Measurements from ENCODE around the gene F2.
"Not testable (repeated sequence)": the region's sequence is repeated elsewhere in the genome, so short reads cannot be mapped to it uniquely, and the experiment has no call there.

The F2 gene

GRCh38 chr11:46719048-46719542, at the start of gene F2:
Gene F2, plus strand, starts transcription at chr11:46719213. Its CDS starts 23 bp downstream, at chr11:46719236.
- no peak for DNase-seq (ENCODE audit: low read depth, low spot score)

GRCh38 chr11:46669711-46670139, 49.3 kb upstream of the F2 start:
- DNase-seq (ENCODE audit: low read depth, low spot score): no peak

- DNase-seq (ENCODE audit: low read depth, low spot score): not testable (repeated sequence)
These were observed 48.5 kb upstream of the F2 start for GRCh38 chr11:46670521-46670920.

- no peak for DNase-seq (ENCODE audit: low read depth, low spot score)
These were observed 47.1 kb upstream of the F2 start for GRCh38 chr11:46671958-46672315.

- no peak for DNase-seq (ENCODE audit: low read depth, low spot score)
These were observed 46.6 kb upstream of the F2 start for GRCh38 chr11:46672381-46672839.

GRCh38 chr11:46673713-46674462, 45.1 kb upstream of the F2 start:
- DNase-seq (ENCODE audit: low read depth, low spot score): no peak

GRCh38 chr11:46674463-46675287, 44.3 kb upstream of the F2 start:
- no peak for DNase-seq (ENCODE audit: low read depth, low spot score)

GRCh38 chr11:46675288-46675851, 43.6 kb upstream of the F2 start:
- no peak for DNase-seq (ENCODE audit: low read depth, low spot score)

GRCh38 chr11:46675949-46676348, 43.1 kb upstream of the F2 start:
- DNase-seq (ENCODE audit: low read depth, low spot score): no peak

- no peak for DNase-seq (ENCODE audit: low read depth, low spot score)
These were observed 42.4 kb upstream of the F2 start for GRCh38 chr11:46676436-46677158.

GRCh38 chr11:46677169-46677568, 41.8 kb upstream of the F2 start:
- DNase-seq (ENCODE audit: low read depth, low spot score): no peak

- no peak for DNase-seq (ENCODE audit: low read depth, low spot score)
These were observed 40.8 kb upstream of the F2 start for GRCh38 chr11:46677991-46678740.

- DNase-seq (ENCODE audit: low read depth, low spot score): no peak
These were observed 40.3 kb upstream of the F2 start for GRCh38 chr11:46678741-46679130.

- no peak for DNase-seq (ENCODE audit: low read depth, low spot score)
These were observed 39.5 kb upstream of the F2 start for GRCh38 chr11:46679241-46680163.

- no peak for DNase-seq (ENCODE audit: low read depth, low spot score)
These were observed 38.8 kb upstream of the F2 start for GRCh38 chr11:46680164-46680760.

GRCh38 chr11:46680815-46681214, 38.2 kb upstream of the F2 start:
- DNase-seq (ENCODE audit: low read depth, low spot score): no peak

GRCh38 chr11:46681814-46682213, 37.2 kb upstream of the F2 start:
- no peak for DNase-seq (ENCODE audit: low read depth, low spot score)

GRCh38 chr11:46682773-46683752, 36.0 kb upstream of the F2 start:
- DNase-seq (ENCODE audit: low read depth, low spot score): no peak

Data from activated CD4-positive, CD25-positive, alpha-beta regulatory T cell treated with anti-CD3 and anti-CD28 coated beads, Interleukin-2, amount 50 U/mL, for 16 hours (primary cell).